SU-DHL-6 (cell line): Measurements from ENCODE around the gene GLI2.

Experiments
- H2AFZ ChIP-seq: fragments of 200-600 bp; sonication (generic); 2 replicates; pipeline ENCODE4 v1.6.1; 2014; ENCODE audit warnings: low read depth, mild to moderate bottlenecking, moderate library complexity, mixed read lengths, antibody characterized with exemption, low read length; ENCODE audit not compliant: severe bottlenecking
- H3F3A ChIP-seq: fragments of 200-600 bp; shearing (Covaris generic); 2 replicates; pipeline ENCODE4 v1.6.0; 2016; ENCODE audit warnings: antibody characterized with exemption, mild to moderate bottlenecking; ENCODE audit not compliant: insufficient read depth
- H3K27ac ChIP-seq: fragments of 200-600 bp; sonication (generic); 2 replicates; pipeline ENCODE4 v1.5.1; 2016; ENCODE audit warnings: low read depth, mild to moderate bottlenecking, low read length, moderate library complexity, mixed read lengths
- H3K27me3 ChIP-seq: fragments of 200-600 bp; sonication (generic), shearing (Covaris generic); 2 replicates; pipeline ENCODE4 v1.6.0; 2014; ENCODE audit warnings: mild to moderate bottlenecking, low read length
- H3K36me3 ChIP-seq: fragments of 200-600 bp; sonication (generic); 2 replicates; pipeline ENCODE4 v1.6.1; 2014; ENCODE audit warnings: mild to moderate bottlenecking, low read length, mixed read lengths
- H3K4me2 ChIP-seq: fragments of 300-600, 200-600 bp; shearing (Covaris generic), sonication (generic); 2 replicates; pipeline ENCODE4 v1.6.0; 2014; ENCODE audit warnings: low read length, low read depth, mild to moderate bottlenecking; ENCODE audit not compliant: poor library complexity, severe bottlenecking
- H3K4me3 ChIP-seq: fragments of 200-600 bp; sonication (generic); 2 replicates; pipeline ENCODE4 v1.5.1; 2014; ENCODE audit warnings: antibody characterized with exemption, low read length, mild to moderate bottlenecking, mixed read lengths; ENCODE audit not compliant: insufficient read depth, poor library complexity, severe bottlenecking
- H3K79me2 ChIP-seq: fragments of 200-600 bp; sonication (generic); 2 replicates; pipeline ENCODE4 v1.6.1; 2014; ENCODE audit warnings: mild to moderate bottlenecking, low read length, moderate library complexity; ENCODE audit not compliant: insufficient read depth
- H3K9ac ChIP-seq: fragments of 200-600 bp; sonication (generic); 2 replicates; pipeline ENCODE4 v1.7.0; 2014; ENCODE audit warnings: mild to moderate bottlenecking, low read length
- H3K9me2 ChIP-seq: fragments of 200-600 bp; sonication (generic); replicated peaks from 2 replicates; pipeline ENCODE4 v1.6.1; 2014; ENCODE audit warnings: low read length; ENCODE audit not compliant: insufficient read depth
- H3K9me3 ChIP-seq: fragments of 200-600 bp; sonication (generic); 2 replicates; pipeline ENCODE4 v1.6.1; 2014; ENCODE audit warnings: low read length, mixed read lengths; ENCODE audit not compliant: insufficient read depth
- H4K20me1 ChIP-seq: fragments of 200-600 bp; sonication (generic); 2 replicates; pipeline ENCODE4 v1.6.1; 2014; ENCODE audit warnings: low read depth, mild to moderate bottlenecking, antibody characterized with exemption, low read length, moderate library complexity, mixed read lengths
- CTCF ChIP-seq: fragments of 200-600 bp; sonication (generic); IDR thresholded peaks from one replicate; pipeline ENCODE4 v1.5.1; 2017; ENCODE audit warnings: antibody characterized with exemption, mild to moderate bottlenecking, low read length, moderate library complexity; ENCODE audit not compliant: insufficient read depth, poor library complexity, severe bottlenecking
- EZH2phosphoT487 ChIP-seq: fragments of 200-600 bp; sonication (generic), shearing (Covaris generic); conservative IDR thresholded peaks from 2 replicates; pipeline ENCODE4 v1.6.1; 2018; ENCODE audit warnings: mild to moderate bottlenecking, antibody characterized with exemption, low read length, moderate library complexity, mixed read lengths

The GLI2 gene

GRCh38 chr2:120693121-120693520 is 42.5 kb upstream of the GLI2 start:
- no peaks in the 10 kb centered on the region for H3K27me3 ChIP-seq
- no peaks in the 10 kb centered on the region for H3K36me3 ChIP-seq
- no peaks in the 10 kb centered on the region for H3F3A ChIP-seq
- no peak overlapping the region for H3K27ac ChIP-seq
- no peaks in the 10 kb centered on the region for H3K9me2 ChIP-seq
- H3K4me2 ChIP-seq, result no peak overlapping the region
- H3K9ac ChIP-seq, result no peak overlapping the region
- no peaks in the 10 kb centered on the region for H3K9me3 ChIP-seq
- no peaks in the 10 kb centered on the region for H3K79me2 ChIP-seq
- H2AFZ ChIP-seq, result no peak overlapping the region
- TF ChIP-seq EZH2phosphoT487, result no peak
- TF ChIP-seq CTCF, result no peak
- no peaks in the 10 kb centered on the region for H4K20me1 ChIP-seq
- no peak overlapping the region for H3K4me3 ChIP-seq

GRCh38 chr2:120694034-120694433 is 41.6 kb upstream of the GLI2 start:
- H3K4me3 ChIP-seq, result no peak overlapping the region
- H3K9me2 ChIP-seq, result no peaks in the 10 kb centered on the region
- no peaks in the 10 kb centered on the region for H3K79me2 ChIP-seq
- no peaks in the 10 kb centered on the region for H3F3A ChIP-seq
- H3K27me3 ChIP-seq, result no peaks in the 10 kb centered on the region
- H2AFZ ChIP-seq, result no peak overlapping the region
- H3K27ac ChIP-seq, result no peak overlapping the region
- H3K36me3 ChIP-seq, result no peaks in the 10 kb centered on the region
- H4K20me1 ChIP-seq, result no peaks in the 10 kb centered on the region
- no peak overlapping the region for H3K9ac ChIP-seq
- no peak overlapping the region for H3K4me2 ChIP-seq
- H3K9me3 ChIP-seq, result no peaks in the 10 kb centered on the region
- TF ChIP-seq CTCF (no peak), EZH2phosphoT487 (no peak)

- H3K4me2 ChIP-seq, result no peak overlapping the region
- no peak overlapping the region for H3K27ac ChIP-seq
- no peaks in the 10 kb centered on the region for H3K9me3 ChIP-seq
- H3K9ac ChIP-seq, result no peak overlapping the region
- no peaks in the 10 kb centered on the region for H3K9me2 ChIP-seq
- H3K27me3 ChIP-seq, result no peaks in the 10 kb centered on the region
- H2AFZ ChIP-seq, result no peak overlapping the region
- no peaks in the 10 kb centered on the region for H3K79me2 ChIP-seq
- H3F3A ChIP-seq, result no peaks in the 10 kb centered on the region
- no peaks in the 10 kb centered on the region for H4K20me1 ChIP-seq
- TF ChIP-seq EZH2phosphoT487, result no peak
- H3K36me3 ChIP-seq, result no peaks in the 10 kb centered on the region
- no peak overlapping the region for H3K4me3 ChIP-seq
These were observed 38.2 kb upstream of the GLI2 start for GRCh38 chr2:120697471-120697870.

GRCh38 chr2:120699292-120699691 is 36.4 kb upstream of the GLI2 start:
- Histone ChIP-seq H3K4me2 (no peak overlapping the region), H2AFZ (no peak overlapping the region), H3K9ac (no peak overlapping the region), H3K79me2 (no peaks in the 10 kb centered on the region), H4K20me1 (no peaks in the 10 kb centered on the region), H3K9me3 (no peaks in the 10 kb centered on the region), H3K27me3 (no peaks in the 10 kb centered on the region), H3K27ac (no peak overlapping the region), H3K4me3 (no peak overlapping the region), H3K36me3 (no peaks in the 10 kb centered on the region), H3F3A (no peaks in the 10 kb centered on the region), H3K9me2 (no peaks in the 10 kb centered on the region)
- TF ChIP-seq EZH2phosphoT487 (no peak), CTCF (no peak)
